ENCODE data around the gene FASN. TPM values are rescaled to one million over a fixed set of nuclear protein-coding genes. Genes with fewer than 3 reads are reported as not detected.

Gene FASN
- polyA plus RNA-seq, 1 donor from 2014 or later: 26.4 TPM

DNA sequence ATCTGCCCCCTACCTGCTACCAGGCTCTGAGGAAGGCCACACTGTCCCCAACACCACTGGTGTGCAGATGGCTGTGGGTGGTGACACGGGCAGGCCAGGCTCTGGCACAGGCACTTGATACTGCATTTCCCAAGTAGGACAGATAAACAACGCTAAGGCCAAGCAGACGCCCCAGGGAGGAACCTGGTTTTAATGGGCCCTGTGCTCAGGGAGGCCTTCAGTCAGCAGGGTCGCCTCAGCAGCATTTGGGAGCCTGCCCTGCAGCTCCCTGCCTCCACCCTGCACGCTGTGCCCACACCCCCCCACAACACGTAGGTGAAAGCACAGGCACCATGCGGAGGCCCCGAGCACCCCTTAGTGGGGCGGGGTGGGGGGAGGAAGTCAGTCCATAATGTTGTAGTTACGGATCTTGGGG, 3.3 kb upstream of the FASN start:
- no peaks in the 10 kb centered on the region for H3K9me2 ChIP-seq (ENCODE audit: insufficient read depth, low read length)
- no peaks in the 10 kb centered on the region for H4K20me1 ChIP-seq (ENCODE audit: insufficient read depth)
- no peak overlapping the region for H3K27ac ChIP-seq (ENCODE audit: low read length)
- H3K27me3 ChIP-seq (ENCODE audit: insufficient read depth, low read depth, low read length): no peaks in the 10 kb centered on the region
- no peak overlapping the region for H3K4me3 ChIP-seq (ENCODE audit: low read length)
- no peak overlapping the region for H2AFZ ChIP-seq (ENCODE audit: low read depth, low read length)
- peaks cover 10% of the 10 kb centered on the region for H3K79me2 ChIP-seq (replicated peaks; ENCODE audit: insufficient read depth, low read length)
- no peaks in the 10 kb centered on the region for H3F3A ChIP-seq (ENCODE audit: insufficient read depth, low read length, poor library complexity, severe bottlenecking)
- TF ChIP-seq RAD21 (conservative IDR thresholded peaks at IDR 0.05) (no peak), TAF1 (IDR thresholded peaks at IDR 0.05; ENCODE audit: low read depth) (no peak), POLR2AphosphoS5 (IDR thresholded peaks at IDR 0.05) (no peak), EZH2 (IDR thresholded peaks at IDR 0.05; ENCODE audit: borderline replicate concordance, insufficient read depth, low read length, poor library complexity, severe bottlenecking) (no peak), SMC3 (conservative IDR thresholded peaks at IDR 0.05; ENCODE audit: poor library complexity) (no peak)
- TF ChIP-seq, protein P1, sequence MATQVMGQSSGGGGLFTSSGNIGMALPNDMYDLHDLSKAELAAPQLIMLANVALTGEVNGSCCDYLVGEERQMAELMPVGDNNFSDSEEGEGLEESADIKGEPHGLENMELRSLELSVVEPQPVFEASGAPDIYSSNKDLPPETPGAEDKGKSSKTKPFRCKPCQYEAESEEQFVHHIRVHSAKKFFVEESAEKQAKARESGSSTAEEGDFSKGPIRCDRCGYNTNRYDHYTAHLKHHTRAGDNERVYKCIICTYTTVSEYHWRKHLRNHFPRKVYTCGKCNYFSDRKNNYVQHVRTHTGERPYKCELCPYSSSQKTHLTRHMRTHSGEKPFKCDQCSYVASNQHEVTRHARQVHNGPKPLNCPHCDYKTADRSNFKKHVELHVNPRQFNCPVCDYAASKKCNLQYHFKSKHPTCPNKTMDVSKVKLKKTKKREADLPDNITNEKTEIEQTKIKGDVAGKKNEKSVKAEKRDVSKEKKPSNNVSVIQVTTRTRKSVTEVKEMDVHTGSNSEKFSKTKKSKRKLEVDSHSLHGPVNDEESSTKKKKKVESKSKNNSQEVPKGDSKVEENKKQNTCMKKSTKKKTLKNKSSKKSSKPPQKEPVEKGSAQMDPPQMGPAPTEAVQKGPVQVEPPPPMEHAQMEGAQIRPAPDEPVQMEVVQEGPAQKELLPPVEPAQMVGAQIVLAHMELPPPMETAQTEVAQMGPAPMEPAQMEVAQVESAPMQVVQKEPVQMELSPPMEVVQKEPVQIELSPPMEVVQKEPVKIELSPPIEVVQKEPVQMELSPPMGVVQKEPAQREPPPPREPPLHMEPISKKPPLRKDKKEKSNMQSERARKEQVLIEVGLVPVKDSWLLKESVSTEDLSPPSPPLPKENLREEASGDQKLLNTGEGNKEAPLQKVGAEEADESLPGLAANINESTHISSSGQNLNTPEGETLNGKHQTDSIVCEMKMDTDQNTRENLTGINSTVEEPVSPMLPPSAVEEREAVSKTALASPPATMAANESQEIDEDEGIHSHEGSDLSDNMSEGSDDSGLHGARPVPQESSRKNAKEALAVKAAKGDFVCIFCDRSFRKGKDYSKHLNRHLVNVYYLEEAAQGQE (IDR thresholded peaks at IDR 0.05; ENCODE audit: borderline replicate concordance): no peak
- no peaks in the 10 kb centered on the region for H3K9me3 ChIP-seq (ENCODE audit: low read length)
- H3K36me3 ChIP-seq (ENCODE audit: insufficient read depth, low read length): no peaks in the 10 kb centered on the region
- H3K4me2 ChIP-seq (ENCODE audit: low read length): no peak overlapping the region
- no peak overlapping the region for H3K9ac ChIP-seq (ENCODE audit: low read length)

DNA sequence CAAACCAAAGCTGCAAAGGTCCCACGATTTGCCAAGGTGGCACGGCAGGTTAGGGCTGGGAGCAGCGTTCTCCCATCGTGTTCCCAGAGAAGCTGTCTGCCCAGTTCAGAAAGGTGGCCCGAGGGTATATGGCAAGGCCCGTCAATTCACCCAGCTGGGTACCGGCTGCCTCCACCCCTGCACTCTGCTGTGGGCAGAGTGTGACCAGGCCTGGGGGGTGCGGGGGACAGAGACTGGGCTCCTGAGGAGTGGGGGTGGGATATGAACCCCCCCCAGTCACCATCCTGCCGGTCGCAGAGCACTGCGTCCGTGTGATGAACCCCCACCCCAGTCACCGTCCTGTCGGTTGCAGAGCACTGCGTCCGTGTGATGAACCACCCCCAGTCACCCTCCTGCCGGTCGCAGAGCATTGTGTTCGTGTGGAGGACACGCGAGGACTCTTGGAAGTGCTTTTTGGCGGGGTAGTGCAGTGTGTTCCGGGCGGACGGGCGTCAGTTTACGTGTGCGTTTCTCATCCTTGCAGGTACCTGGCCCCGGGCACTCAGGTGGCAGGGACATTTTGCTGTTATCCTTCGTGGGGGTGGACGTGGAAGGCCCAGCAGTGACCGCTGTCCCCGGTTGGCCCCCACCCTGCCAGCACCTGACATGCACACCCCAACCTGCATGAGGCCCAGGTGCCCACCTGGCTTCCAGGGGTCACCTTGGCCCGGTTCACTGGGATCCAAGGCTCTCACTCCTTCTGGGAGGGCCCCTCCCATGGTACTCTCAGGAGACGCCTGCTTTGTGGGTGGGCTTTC, 2.7 kb upstream of the FASN start:
- no peak for TF ChIP-seq TAF1 (IDR thresholded peaks at IDR 0.05; ENCODE audit: low read depth)
- TF ChIP-seq EZH2 (IDR thresholded peaks at IDR 0.05; ENCODE audit: borderline replicate concordance, insufficient read depth, low read length, poor library complexity, severe bottlenecking): no peak
- TF ChIP-seq, protein P1 (IDR thresholded peaks at IDR 0.05; ENCODE audit: borderline replicate concordance): no peak
- TF ChIP-seq SMC3 (conservative IDR thresholded peaks at IDR 0.05; ENCODE audit: poor library complexity): no peak
- TF ChIP-seq, protein P2, sequence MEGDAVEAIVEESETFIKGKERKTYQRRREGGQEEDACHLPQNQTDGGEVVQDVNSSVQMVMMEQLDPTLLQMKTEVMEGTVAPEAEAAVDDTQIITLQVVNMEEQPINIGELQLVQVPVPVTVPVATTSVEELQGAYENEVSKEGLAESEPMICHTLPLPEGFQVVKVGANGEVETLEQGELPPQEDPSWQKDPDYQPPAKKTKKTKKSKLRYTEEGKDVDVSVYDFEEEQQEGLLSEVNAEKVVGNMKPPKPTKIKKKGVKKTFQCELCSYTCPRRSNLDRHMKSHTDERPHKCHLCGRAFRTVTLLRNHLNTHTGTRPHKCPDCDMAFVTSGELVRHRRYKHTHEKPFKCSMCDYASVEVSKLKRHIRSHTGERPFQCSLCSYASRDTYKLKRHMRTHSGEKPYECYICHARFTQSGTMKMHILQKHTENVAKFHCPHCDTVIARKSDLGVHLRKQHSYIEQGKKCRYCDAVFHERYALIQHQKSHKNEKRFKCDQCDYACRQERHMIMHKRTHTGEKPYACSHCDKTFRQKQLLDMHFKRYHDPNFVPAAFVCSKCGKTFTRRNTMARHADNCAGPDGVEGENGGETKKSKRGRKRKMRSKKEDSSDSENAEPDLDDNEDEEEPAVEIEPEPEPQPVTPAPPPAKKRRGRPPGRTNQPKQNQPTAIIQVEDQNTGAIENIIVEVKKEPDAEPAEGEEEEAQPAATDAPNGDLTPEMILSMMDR (IDR thresholded peaks at IDR 0.05; ENCODE audit: poor library complexity, severe bottlenecking): no peak
- no peak for TF ChIP-seq EP300 (conservative IDR thresholded peaks at IDR 0.05; ENCODE audit: poor library complexity, severe bottlenecking)
- TF ChIP-seq POLR2AphosphoS5 (IDR thresholded peaks at IDR 0.05): no peak
- no peak for TF ChIP-seq MXI1 (conservative IDR thresholded peaks at IDR 0.05; ENCODE audit: poor library complexity, severe bottlenecking)
- TF ChIP-seq RAD21 (conservative IDR thresholded peaks at IDR 0.05): no peak
- Histone ChIP-seq H3K4me2 (ENCODE audit: low read length) (no peak overlapping the region), H3K36me3 (ENCODE audit: insufficient read depth, low read length) (no peaks in the 10 kb centered on the region)

More for the DNA sequence above, 2.7 kb upstream of the FASN start:
- Histone ChIP-seq H4K20me1 (ENCODE audit: insufficient read depth) (no peaks in the 10 kb centered on the region), H3K9me2 (ENCODE audit: insufficient read depth, low read length) (no peaks in the 10 kb centered on the region), H3K9ac (ENCODE audit: low read length) (no peak overlapping the region), H3K27ac (ENCODE audit: low read length) (no peak overlapping the region), H3K79me2 (replicated peaks; ENCODE audit: insufficient read depth, low read length) (peaks cover 16% of the 10 kb centered on the region), H2AFZ (ENCODE audit: low read depth, low read length) (no peak overlapping the region), H3F3A (ENCODE audit: insufficient read depth, low read length, poor library complexity, severe bottlenecking) (no peaks in the 10 kb centered on the region), H3K4me3 (ENCODE audit: low read length) (no peak overlapping the region), H3K27me3 (ENCODE audit: insufficient read depth, low read depth, low read length) (no peaks in the 10 kb centered on the region), H3K9me3 (ENCODE audit: low read length) (no peaks in the 10 kb centered on the region)
